ENCODE results near the gene ELF4. TPM values are rescaled to one million over a fixed set of nuclear protein-coding genes. Genes with fewer than 3 reads are reported as not detected.

ELF4 gene
- polyA plus RNA-seq, 3 donors = 11.8 to 12.5 (median 12.2) TPM

GRCh38 chrX:130086447-130087206 lies 23.7 kb downstream of the ELF4 start:
- no peak for DNase-seq

- DNase-seq = no peak
Observed at GRCh38 chrX:130085551-130086446, 24.5 kb downstream of the ELF4 start.

- no peak for DNase-seq
Observed at GRCh38 chrX:130084631-130085237, 25.6 kb downstream of the ELF4 start.

GRCh38 chrX:130083656-130084382 lies 26.5 kb downstream of the ELF4 start:
- DNase-seq = no peak

GRCh38 chrX:130083107-130083490 lies 27.2 kb downstream of the ELF4 start:
- DNase-seq = no peak

GRCh38 chrX:130082244-130083106 lies 27.8 kb downstream of the ELF4 start:
- no peak for DNase-seq

- DNase-seq = no peak
Observed at GRCh38 chrX:130081421-130082045, 28.8 kb downstream of the ELF4 start.

GRCh38 chrX:130080791-130081367 lies 29.4 kb downstream of the ELF4 start:
- no peak for DNase-seq

GRCh38 chrX:130079824-130080406 lies 30.4 kb downstream of the ELF4 start:
- peak; percentile 65 for DNase-seq

- DNase-seq = no peak
Observed at GRCh38 chrX:130075777-130076176, 34.5 kb downstream of the ELF4 start.

GRCh38 chrX:130072345-130072740 lies 38.0 kb downstream of the ELF4 start:
- DNase-seq = no peak

- DNase-seq = no peak
Observed at GRCh38 chrX:130071611-130072344, 38.5 kb downstream of the ELF4 start.

- no peak for DNase-seq
Observed at GRCh38 chrX:130066975-130067615, 43.2 kb downstream of the ELF4 start.

GRCh38 chrX:130060122-130061069 lies 49.9 kb downstream of the ELF4 start:
- DNase-seq = peak; percentile 55

- no peak for DNase-seq
Observed at GRCh38 chrX:130058652-130059051, 51.6 kb downstream of the ELF4 start.

GRCh38 chrX:130057209-130057608 lies 53.1 kb downstream of the ELF4 start:
- DNase-seq = no peak

GRCh38 chrX:130055899-130056298 lies 54.4 kb downstream of the ELF4 start:
- no peak for DNase-seq

All from renal pelvis (tissue), 4 donors.